A549 (cell line): ENCODE data around the gene PDZD4. TPM values are rescaled to one million over a fixed set of nuclear protein-coding genes. Genes with fewer than 3 reads are reported as not detected.

Source experiments
- ATAC-seq, 2 experiments: fragments of 200-7000 bp in 1 of 2; fragments of >200 bp in 1 of 2; cut with Nextera tagmentation in 1 of 2; cut with Tn5 transposase in 1 of 2; 3 replicates each; pipeline versions ENCODE4 v1.8.0 to v1.9.1; 2018 to 2020; ENCODE audit warnings: mild to moderate bottlenecking in 1 of 2, moderate library complexity in 1 of 2
- CTCF ChIA-PET: fragments of 300-600 bp; sonication (Branson Sonifier 250); formaldehyde crosslinking; extraction: SDS; loops from one replicate; lab custom pipeline; 2021; ENCODE audit warnings: antibody characterized with exemption, inconsistent platforms; lab: Yijun Ruan, JAX
- POLR2A ChIA-PET: fragments of 350-600 bp; formaldehyde crosslinking; extraction: SDS; loops from one replicate; lab custom pipeline; 2021; ENCODE audit warnings: antibody characterized with exemption, inconsistent platforms; lab: Yijun Ruan, JAX
- DNase-seq, 2 experiments: peaks; one replicate each; pipeline versions ENCODE4 v3.0.0 to v3.0.0-alpha.2; 2011 to 2016; ENCODE audit warnings: low read depth in 1 of 2, low spot score in 1 of 2
- FAIRE-seq: peaks from 2 replicates; lab custom pipeline; 2011; peaks lifted over from hg19 to GRCh38; lab: Jason Lieb, UNC
- H3K27ac ChIP-seq, 2 experiments: fragments of >200 bp; sonication (Bioruptor Twin); formaldehyde crosslinking; 3 replicates each; pipeline ENCODE4 v1.5.1; 2016 to 2017
- H3K4me1 ChIP-seq: fragments of >200 bp; sonication (Bioruptor Twin); formaldehyde crosslinking; 3 replicates; pipeline ENCODE4 v1.6.1; 2016
- H3K4me2 ChIP-seq: fragments of >200 bp; sonication (Bioruptor Twin); formaldehyde crosslinking; 3 replicates; pipeline ENCODE4 v1.6.1; 2016
- H3K4me3 ChIP-seq: fragments of >200 bp; sonication (Bioruptor Twin); formaldehyde crosslinking; 3 replicates; pipeline ENCODE4 v1.5.1; 2016
- H3K9me3 ChIP-seq: fragments of >200 bp; sonication (Bioruptor Twin); formaldehyde crosslinking; 3 replicates; pipeline ENCODE4 v1.6.1; 2016
- CBX2 ChIP-seq: fragments of 200-600 bp; sonication (generic); IDR thresholded peaks from 2 replicates; pipeline ENCODE4 v1.6.1; 2016; ENCODE audit warnings: low read depth, mild to moderate bottlenecking, borderline replicate concordance
- CBX8 ChIP-seq: fragments of 200-600 bp; sonication (generic); IDR thresholded peaks from 2 replicates; pipeline ENCODE4 v1.6.1; 2016
- CEBPB ChIP-seq, 2 experiments: fragments of >200 bp in 1 of 2; sonication (Bioruptor Twin) in 1 of 2; formaldehyde crosslinking in 1 of 2; IDR thresholded peaks; 2 replicates each; pipeline ENCODE4 v1.6.1; 2012 to 2016
- CHD2 ChIP-seq: fragments of 150-350 bp; IDR thresholded peaks from 2 replicates; pipeline ENCODE4 v1.6.1; 2014; ENCODE audit warnings: low read length; ENCODE audit not compliant: partially characterized antibody
- FOSL2 ChIP-seq, 2 experiments: fragments of 450-650 bp in 1 of 2; fragments of >200 bp in 1 of 2; sonication (Bioruptor Twin) in 1 of 2; formaldehyde crosslinking; IDR thresholded peaks; 2 replicates each; pipeline versions ENCODE4 v1.5.0 to v1.6.1; 2016 to 2020; ENCODE audit warnings: mild to moderate bottlenecking in 1 of 2, moderate library complexity in 1 of 2
- FOXS1 ChIP-seq: fragments of 250-450 bp; sonication (Bioruptor Pico); IDR thresholded peaks from 2 replicates; pipeline ENCODE4 v1.5.0; 2020; ENCODE audit warnings: mild to moderate bottlenecking, moderate library complexity
- GATA3 ChIP-seq: IDR thresholded peaks from 2 replicates; pipeline ENCODE4 v1.6.1; 2012; ENCODE audit warnings: borderline replicate concordance
- HEYL ChIP-seq: fragments of 250-450 bp; sonication (Bioruptor Pico); IDR thresholded peaks from 2 replicates; pipeline ENCODE4 v1.8.0; 2021; ENCODE audit warnings: mild to moderate bottlenecking, moderate library complexity
- HOXB5 ChIP-seq: fragments of 250-450 bp; sonication (Bioruptor Pico); IDR thresholded peaks from 2 replicates; pipeline ENCODE4 v1.5.0; 2020; ENCODE audit warnings: mild to moderate bottlenecking, moderate library complexity
- JUNB ChIP-seq: fragments of >200 bp; sonication (Bioruptor Twin); formaldehyde crosslinking; IDR thresholded peaks from 2 replicates; pipeline ENCODE4 v1.6.1; 2016
- KDM1A ChIP-seq: fragments of 200-600 bp; sonication (generic); IDR thresholded peaks from 2 replicates; pipeline ENCODE4 v1.6.1; 2016; ENCODE audit warnings: low read depth, mild to moderate bottlenecking
- KDM5A ChIP-seq: fragments of 200-600 bp; sonication (generic); IDR thresholded peaks from 2 replicates; pipeline ENCODE4 v1.6.1; 2016; ENCODE audit warnings: antibody characterized with exemption, mild to moderate bottlenecking
- NFE2L2 ChIP-seq: fragments of 150-350 bp; conservative IDR thresholded peaks from 2 replicates; pipeline ENCODE4 v1.6.1; 2014; ENCODE audit warnings: low read length
- NR3C1 ChIP-seq: fragments of >200 bp; sonication (Bioruptor Twin); formaldehyde crosslinking; IDR thresholded peaks from 3 replicates; pipeline ENCODE4 v1.6.1; 2017
- POLR2A ChIP-seq: IDR thresholded peaks from 2 replicates; pipeline ENCODE4 v1.6.1; 2012; ENCODE audit warnings: mild to moderate bottlenecking, low read length
- POLR2AphosphoS2 ChIP-seq: conservative IDR thresholded peaks from 2 replicates; pipeline ENCODE4 v1.6.1; 2012; ENCODE audit warnings: low read length, improper control_type of control experiment, inconsistent platforms
- RAD21 ChIP-seq, 2 experiments: fragments of >200 bp in 1 of 2; sonication (Bioruptor Twin) in 1 of 2; formaldehyde crosslinking in 1 of 2; IDR thresholded peaks in 1 of 2; conservative IDR thresholded peaks in 1 of 2; 2 replicates in 1 of 2; 3 replicates in 1 of 2; pipeline ENCODE4 v1.6.1; 2012 to 2018; ENCODE audit warnings: inconsistent platforms in 1 of 2
- RCOR1 ChIP-seq: fragments of 150-350 bp; IDR thresholded peaks from 2 replicates; pipeline ENCODE4 v1.6.1; 2014; ENCODE audit warnings: antibody characterized with exemption, low read length, low read depth
- RFX5 ChIP-seq: fragments of 450-650 bp; IDR thresholded peaks from 2 replicates; pipeline ENCODE4 v1.7.1; 2014; ENCODE audit warnings: antibody characterized with exemption, mild to moderate bottlenecking, moderate library complexity
- SREBF2 ChIP-seq: fragments of 450-650 bp; IDR thresholded peaks from 2 replicates; pipeline ENCODE4 v1.6.1; 2014; ENCODE audit warnings: mild to moderate bottlenecking, moderate library complexity
- TFCP2L1 ChIP-seq: fragments of 250-450 bp; sonication (Bioruptor Pico); IDR thresholded peaks from 2 replicates; pipeline ENCODE4 v1.5.0; 2021; ENCODE audit warnings: mild to moderate bottlenecking
- ZFP36 ChIP-seq: fragments of 450-650 bp; IDR thresholded peaks from 2 replicates; pipeline ENCODE4 v1.6.1; 2014; ENCODE audit warnings: borderline replicate concordance; ENCODE audit not compliant: partially characterized antibody
- ZSCAN20 ChIP-seq: fragments of 250-450 bp; sonication (Bioruptor Pico); IDR thresholded peaks from 2 replicates; pipeline ENCODE4 v1.8.0; 2022; ENCODE audit warnings: mild to moderate bottlenecking, moderate library complexity
- WGBS: methylation state at CpG from one replicate; pipeline ENCODE4 v1.1.6; 2017; ENCODE audit errors: missing lambda C conversion rate; 5-methylcytosine and 5-hydroxymethylcytosine counted together
- polyA plus RNA-seq, 4 experiments: library from polyadenylated mRNA; depleted of rRNA in 3 of 4; stranded (reverse); fragments of >200 nt; fragmentation: RNase III in 1 of 4; extraction: RNeasy Plus Mini Kit Qiagen cat#74134 plus additional on column Dnase treatment in 1 of 4; gene quantifications; 2 replicates in 3 of 4; 3 replicates in 1 of 4; pipeline ENCODE4 v1.2.3, GENCODE V29; 2011 to 2017
- TF ChIP-seq, protein P1 (sequence below): fragments of 250-450 bp; sonication (Bioruptor Pico); IDR thresholded peaks from 2 replicates; pipeline ENCODE4 v1.5.0; 2021; ENCODE audit warnings: mild to moderate bottlenecking, moderate library complexity, borderline replicate concordance
- TF ChIP-seq, protein P2 (sequence below): fragments of >200 bp; sonication (Bioruptor Twin); formaldehyde crosslinking; IDR thresholded peaks from 2 replicates; pipeline ENCODE4 v1.6.1; 2016
- TF ChIP-seq, protein P3 (sequence below): IDR thresholded peaks from 2 replicates; pipeline ENCODE4 v1.6.1; 2012
- TF ChIP-seq, protein P4 (sequence below): fragments of 250-450 bp; sonication (Bioruptor Pico); IDR thresholded peaks from 2 replicates; pipeline ENCODE4 v1.5.0; 2020; ENCODE audit warnings: low read depth, mild to moderate bottlenecking, moderate library complexity
- TF ChIP-seq, protein P5 (sequence below): IDR thresholded peaks from 2 replicates; pipeline ENCODE4 v1.6.1; 2012; ENCODE audit warnings: low read depth, borderline replicate concordance
- TF ChIP-seq, protein P6 (sequence below): fragments of 150-350 bp; IDR thresholded peaks from 2 replicates; pipeline ENCODE4 v1.6.1; 2014; ENCODE audit warnings: low read depth, mild to moderate bottlenecking, low read length

PDZD4 gene
- polyA plus RNA-seq, 2 of the 4 experiments (the other 2 are of a cell fraction) = 1.2 to 3.0 TPM

DNA sequence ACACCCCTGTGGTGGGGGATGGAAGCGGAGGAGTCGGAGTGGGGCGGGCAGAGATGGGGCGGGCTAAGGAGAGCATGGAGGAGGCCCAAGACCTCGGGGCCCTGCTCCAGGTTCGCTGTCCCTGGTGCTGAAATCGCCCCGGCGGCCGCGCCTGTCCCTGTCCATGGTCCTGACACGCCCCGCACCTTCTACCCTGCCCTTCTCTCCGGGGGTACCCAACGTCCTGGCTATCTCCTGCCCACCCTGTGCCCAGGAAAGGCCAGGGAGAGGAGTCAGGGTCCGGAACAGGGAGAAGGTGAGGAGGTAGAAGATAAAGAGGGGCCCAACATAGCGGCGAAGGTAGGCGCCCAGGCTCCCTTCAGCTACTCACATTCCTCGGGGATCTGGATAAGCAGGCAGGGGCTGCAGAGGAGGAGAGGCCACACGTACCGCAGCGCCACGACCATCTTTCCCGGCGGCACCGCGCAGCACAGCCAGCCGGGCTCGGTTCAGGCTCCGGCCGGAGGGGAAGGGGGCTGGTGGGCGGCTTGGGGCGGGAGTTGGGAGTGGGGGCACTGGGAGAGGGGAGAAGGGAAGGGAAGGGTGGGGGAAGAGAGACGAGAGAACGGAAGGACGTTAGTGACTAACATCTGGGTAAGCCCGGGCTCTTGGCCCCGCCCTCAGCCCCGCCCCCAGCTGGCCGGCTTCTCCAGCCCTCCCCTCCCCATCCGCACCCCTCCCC is 45.2 kb upstream of the PDZD4 start (continued):
- TF ChIP-seq FOSL2 (IDR thresholded peaks at IDR 0.05) (no peak), FOSL2 (CRISPR knock-in tag; IDR thresholded peaks at IDR 0.05) (no peak), CEBPB (IDR thresholded peaks at IDR 0.05) (no peak), HOXB5 (peak; percentile 92), POLR2AphosphoS2 (no peak), GATA3 (no peak), RCOR1 (no peak), SREBF2 (no peak), HEYL (CRISPR knock-in tag) (no peak), RFX5 (no peak), RAD21 (conservative IDR thresholded peaks at IDR 0.05 in 1 of 2, IDR thresholded peaks at IDR 0.05 in 1 of 2) (no peak), KDM5A (no peak), CHD2 (no peak), NFE2L2 (no peak), TFCP2L1 (CRISPR knock-in tag) (no peak), POLR2A (no peak), CBX2 (no peak)
- TF ChIP-seq, protein P1, sequence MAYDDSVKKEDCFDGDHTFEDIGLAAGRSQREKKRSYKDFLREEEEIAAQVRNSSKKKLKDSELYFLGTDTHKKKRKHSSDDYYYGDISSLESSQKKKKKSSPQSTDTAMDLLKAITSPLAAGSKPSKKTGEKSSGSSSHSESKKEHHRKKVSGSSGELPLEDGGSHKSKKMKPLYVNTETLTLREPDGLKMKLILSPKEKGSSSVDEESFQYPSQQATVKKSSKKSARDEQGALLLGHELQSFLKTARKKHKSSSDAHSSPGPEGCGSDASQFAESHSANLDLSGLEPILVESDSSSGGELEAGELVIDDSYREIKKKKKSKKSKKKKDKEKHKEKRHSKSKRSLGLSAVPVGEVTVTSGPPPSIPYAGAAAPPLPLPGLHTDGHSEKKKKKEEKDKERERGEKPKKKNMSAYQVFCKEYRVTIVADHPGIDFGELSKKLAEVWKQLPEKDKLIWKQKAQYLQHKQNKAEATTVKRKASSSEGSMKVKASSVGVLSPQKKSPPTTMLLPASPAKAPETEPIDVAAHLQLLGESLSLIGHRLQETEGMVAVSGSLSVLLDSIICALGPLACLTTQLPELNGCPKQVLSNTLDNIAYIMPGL (CRISPR knock-in tag) = no peak
- TF ChIP-seq, protein P2, sequence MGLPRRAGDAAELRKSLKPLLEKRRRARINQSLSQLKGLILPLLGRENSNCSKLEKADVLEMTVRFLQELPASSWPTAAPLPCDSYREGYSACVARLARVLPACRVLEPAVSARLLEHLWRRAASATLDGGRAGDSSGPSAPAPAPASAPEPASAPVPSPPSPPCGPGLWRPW = no peak
- TF ChIP-seq, protein P3, sequence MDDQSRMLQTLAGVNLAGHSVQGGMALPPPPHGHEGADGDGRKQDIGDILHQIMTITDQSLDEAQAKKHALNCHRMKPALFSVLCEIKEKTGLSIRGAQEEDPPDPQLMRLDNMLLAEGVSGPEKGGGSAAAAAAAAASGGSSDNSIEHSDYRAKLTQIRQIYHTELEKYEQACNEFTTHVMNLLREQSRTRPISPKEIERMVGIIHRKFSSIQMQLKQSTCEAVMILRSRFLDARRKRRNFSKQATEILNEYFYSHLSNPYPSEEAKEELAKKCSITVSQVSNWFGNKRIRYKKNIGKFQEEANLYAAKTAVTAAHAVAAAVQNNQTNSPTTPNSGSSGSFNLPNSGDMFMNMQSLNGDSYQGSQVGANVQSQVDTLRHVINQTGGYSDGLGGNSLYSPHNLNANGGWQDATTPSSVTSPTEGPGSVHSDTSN = no peak
- TF ChIP-seq, protein P4, sequence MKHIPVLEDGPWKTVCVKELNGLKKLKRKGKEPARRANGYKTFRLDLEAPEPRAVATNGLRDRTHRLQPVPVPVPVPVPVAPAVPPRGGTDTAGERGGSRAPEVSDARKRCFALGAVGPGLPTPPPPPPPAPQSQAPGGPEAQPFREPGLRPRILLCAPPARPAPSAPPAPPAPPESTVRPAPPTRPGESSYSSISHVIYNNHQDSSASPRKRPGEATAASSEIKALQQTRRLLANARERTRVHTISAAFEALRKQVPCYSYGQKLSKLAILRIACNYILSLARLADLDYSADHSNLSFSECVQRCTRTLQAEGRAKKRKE (CRISPR knock-in tag) = peak; percentile 82; the same call in 1 of the 2 replicates
- TF ChIP-seq, protein P5, sequence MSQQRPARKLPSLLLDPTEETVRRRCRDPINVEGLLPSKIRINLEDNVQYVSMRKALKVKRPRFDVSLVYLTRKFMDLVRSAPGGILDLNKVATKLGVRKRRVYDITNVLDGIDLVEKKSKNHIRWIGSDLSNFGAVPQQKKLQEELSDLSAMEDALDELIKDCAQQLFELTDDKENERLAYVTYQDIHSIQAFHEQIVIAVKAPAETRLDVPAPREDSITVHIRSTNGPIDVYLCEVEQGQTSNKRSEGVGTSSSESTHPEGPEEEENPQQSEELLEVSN = no peak

DNA sequence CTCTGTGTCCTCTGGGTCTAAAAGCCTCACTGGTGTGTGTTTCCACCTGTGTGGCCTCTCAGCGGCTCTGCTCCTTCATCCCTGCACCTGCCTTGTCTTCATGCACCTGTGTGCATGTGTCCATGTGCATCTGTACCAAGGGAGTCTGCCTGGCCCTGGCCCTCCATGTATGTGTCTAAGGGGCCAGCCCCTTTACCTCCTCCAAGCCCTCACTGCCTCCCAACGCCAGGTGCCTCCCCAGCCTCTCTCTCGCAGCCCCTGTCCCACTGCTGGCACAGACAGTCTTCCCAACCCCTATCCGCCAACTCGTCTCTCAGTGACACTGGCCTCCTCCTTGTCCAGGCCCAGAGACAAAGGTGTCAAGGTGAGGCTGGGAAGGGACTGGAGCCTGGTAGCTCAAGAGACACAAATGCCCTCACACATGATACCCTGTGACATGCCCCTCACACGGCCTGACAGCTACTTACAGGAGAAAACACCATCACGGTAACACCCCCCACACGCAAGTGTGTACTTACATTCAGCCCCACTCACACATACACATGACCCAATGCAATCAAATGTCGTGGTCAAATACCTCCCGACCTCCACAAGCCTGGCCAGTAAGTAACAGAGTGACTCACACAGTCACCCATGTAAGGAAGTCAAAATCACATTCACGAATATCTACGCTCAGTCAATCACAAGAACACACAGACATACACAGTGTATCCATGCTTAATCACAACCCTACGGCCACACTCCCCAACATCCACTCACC is 44.2 kb upstream of the PDZD4 start:
- DNase-seq (no peak), FAIRE-seq (no peak), ATAC-seq (no peak)
- Histone ChIP-seq H3K9me3 (no peaks in the 10 kb centered on the region), H3K4me3 (no peak overlapping the region), H3K4me1 (no peaks in the 10 kb centered on the region), H3K4me2 (no peak overlapping the region), H3K27ac (no peak overlapping the region)
- POLR2A ChIA-PET = no interaction called here
- 42% methylated on average over 13 of the region's 13 CpGs for whole genome bisulfite sequencing
- CTCF ChIA-PET = no interaction called here
- TF ChIP-seq NR3C1 = no peak
- no peak for TF ChIP-seq ZFP36
- no peak for TF ChIP-seq KDM1A
- TF ChIP-seq, protein P6, sequence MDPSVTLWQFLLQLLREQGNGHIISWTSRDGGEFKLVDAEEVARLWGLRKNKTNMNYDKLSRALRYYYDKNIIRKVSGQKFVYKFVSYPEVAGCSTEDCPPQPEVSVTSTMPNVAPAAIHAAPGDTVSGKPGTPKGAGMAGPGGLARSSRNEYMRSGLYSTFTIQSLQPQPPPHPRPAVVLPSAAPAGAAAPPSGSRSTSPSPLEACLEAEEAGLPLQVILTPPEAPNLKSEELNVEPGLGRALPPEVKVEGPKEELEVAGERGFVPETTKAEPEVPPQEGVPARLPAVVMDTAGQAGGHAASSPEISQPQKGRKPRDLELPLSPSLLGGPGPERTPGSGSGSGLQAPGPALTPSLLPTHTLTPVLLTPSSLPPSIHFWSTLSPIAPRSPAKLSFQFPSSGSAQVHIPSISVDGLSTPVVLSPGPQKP = no peak
- TF ChIP-seq, protein P1 (CRISPR knock-in tag) = no peak
- no peak for TF ChIP-seq JUNB
- TF ChIP-seq FOXS1 (CRISPR knock-in tag) = no peak
- TF ChIP-seq CEBPB (IDR thresholded peaks at IDR 0.05) = no peak
- TF ChIP-seq ZSCAN20 (CRISPR knock-in tag) = no peak
- no peak for TF ChIP-seq CBX8
- no peak for TF ChIP-seq KDM5A
